HepG2 (cell line): Measurements from ENCODE around the gene AP3D1. TPM values are rescaled to one million over a fixed set of nuclear protein-coding genes. Genes with fewer than 3 reads are reported as not detected.

Source experiments
- BHLHE40 ChIP-seq: IDR thresholded peaks from 2 replicates; pipeline ENCODE4 v1.6.1; 2011; ENCODE audit warnings: low read length, improper control_type of control experiment
- CTCF ChIP-seq: sonication (generic); formaldehyde crosslinking; IDR thresholded peaks from 2 replicates; pipeline ENCODE4 v1.5.0; 2020; ENCODE audit warnings: mild to moderate bottlenecking, missing genetic modification reagents, moderate library complexity
- DPF2 ChIP-seq: sonication (generic); formaldehyde crosslinking; IDR thresholded peaks from 2 replicates; pipeline ENCODE4 v1.4.0; 2020; ENCODE audit warnings: mild to moderate bottlenecking, low read depth, missing genetic modification reagents, borderline replicate concordance
- E2F2 ChIP-seq: sonication (generic); formaldehyde crosslinking; IDR thresholded peaks from 2 replicates; pipeline ENCODE4 v1.4.0; 2020; ENCODE audit warnings: missing genetic modification reagents, borderline replicate concordance
- HMGA1 ChIP-seq: sonication (generic); formaldehyde crosslinking; conservative IDR thresholded peaks from 2 replicates; pipeline ENCODE4 v1.4.0; 2020; ENCODE audit warnings: missing genetic modification reagents
- PAX8 ChIP-seq: sonication (generic); formaldehyde crosslinking; IDR thresholded peaks from 2 replicates; pipeline ENCODE4 v1.8.0; 2022; ENCODE audit warnings: mild to moderate bottlenecking, missing genetic modification reagents, borderline replicate concordance
- PHF5A ChIP-seq: IDR thresholded peaks from one replicate; pipeline ENCODE4 v1.6.1; 2018; ENCODE audit warnings: low read depth, missing genetic modification reagents; ENCODE audit not compliant: unreplicated experiment
- SIX4 ChIP-seq: sonication (generic); formaldehyde crosslinking; IDR thresholded peaks from 2 replicates; pipeline ENCODE4 v1.4.0; 2020; ENCODE audit warnings: missing genetic modification reagents
- SMYD3 ChIP-seq: sonication (generic); formaldehyde crosslinking; IDR thresholded peaks from 2 replicates; pipeline ENCODE4 v1.8.1; 2023; ENCODE audit warnings: mild to moderate bottlenecking, missing genetic modification reagents
- STAT5B ChIP-seq: sonication (generic); formaldehyde crosslinking; IDR thresholded peaks from 2 replicates; pipeline ENCODE4 v1.4.0; 2020; ENCODE audit warnings: missing genetic modification reagents
- TRIM24 ChIP-seq: sonication (generic); formaldehyde crosslinking; IDR thresholded peaks from 2 replicates; pipeline ENCODE4 v1.8.0; 2022; ENCODE audit warnings: mild to moderate bottlenecking, missing genetic modification reagents
- ZNF431 ChIP-seq: sonication (generic); formaldehyde crosslinking; IDR thresholded peaks from 2 replicates; pipeline ENCODE4 v1.9.0; 2022; ENCODE audit warnings: missing genetic modification reagents, low read depth, mild to moderate bottlenecking, borderline replicate concordance
- ZNF563 ChIP-seq: sonication (generic); formaldehyde crosslinking; IDR thresholded peaks from 2 replicates; pipeline ENCODE4 v1.8.0; 2022; ENCODE audit warnings: mild to moderate bottlenecking, moderate library complexity, missing genetic modification reagents
- ZNF616 ChIP-seq: sonication (generic); formaldehyde crosslinking; IDR thresholded peaks from 2 replicates; pipeline ENCODE4 v1.5.0; 2020; ENCODE audit warnings: low read depth, mild to moderate bottlenecking, missing genetic modification reagents
- ZNF670 ChIP-seq: sonication (generic); formaldehyde crosslinking; IDR thresholded peaks from 2 replicates; pipeline ENCODE4 v1.8.0; 2022; ENCODE audit warnings: mild to moderate bottlenecking, missing genetic modification reagents, borderline replicate concordance
- ZNF720 ChIP-seq: sonication (generic); formaldehyde crosslinking; IDR thresholded peaks from 2 replicates; pipeline ENCODE4 v1.4.0; 2020; ENCODE audit warnings: missing genetic modification reagents
- ZSCAN12 ChIP-seq: sonication (generic); formaldehyde crosslinking; IDR thresholded peaks from 2 replicates; pipeline ENCODE4 v1.9.0; 2021; ENCODE audit warnings: mild to moderate bottlenecking, missing genetic modification reagents
- polyA plus RNA-seq, 8 experiments: library from polyadenylated mRNA; depleted of rRNA in 3 of 8; stranded (reverse) in 7 of 8; unstranded in 1 of 8; fragments of >200 nt; fragmentation: Illumina TruSeq in 4 of 8; extraction: Trizol in 4 of 8; gene quantifications; 2 replicates each; pipeline versions ENCODE4 v1.2.1 to v1.2.3, GENCODE V29; 2011 to 2016; ENCODE audit warnings: low read depth in 4 of 8, missing spikeins in 1 of 8, mixed read lengths in 1 of 8; ENCODE audit not compliant: insufficient read depth in 1 of 8
- total RNA-seq, 5 experiments: library from RNA; depleted of rRNA; stranded (reverse); fragments of >200 nt; fragmentation: Illumina TruSeq; extraction: Trizol; gene quantifications; 2 replicates each; pipeline ENCODE4 v1.2.3, GENCODE V29; 2016; ENCODE audit warnings: low read depth in 1 of 5
- TF ChIP-seq, protein P1 (sequence below): sonication (generic); formaldehyde crosslinking; IDR thresholded peaks from 2 replicates; pipeline ENCODE4 v1.4.0; 2020; ENCODE audit warnings: mild to moderate bottlenecking, missing genetic modification reagents
- TF ChIP-seq, protein P2 (sequence below): IDR thresholded peaks from 2 replicates; pipeline ENCODE4 v1.6.1; 2012; ENCODE audit warnings: low read depth, low read length, improper control_type of control experiment

Gene AP3D1
- total and polyA plus RNA-seq, 2 of the 13 experiments (the other 11 are each of a cell fraction or from before 2014, with no cell fraction given), result 68.0 to 82.6 TPM

- TF ChIP-seq HMGA1 (no peak), ZNF616 (0 out of 2 replicates have a peak, but pooled peaks have one; percentile 57), TRIM24 (CRISPR knock-in tag) (no peak), PAX8 (0 out of 2 replicates have a peak, but pooled peaks have one; percentile 45), DPF2 (peak; percentile 81), ZNF670 (CRISPR knock-in tag) (no peak; the same call in 1 of the 2 replicates), SMYD3 (CRISPR knock-in tag) (peak; percentile 62), BHLHE40 (peak; percentile 54), CTCF (CRISPR knock-in tag) (peak; percentile 49), SIX4 (CRISPR knock-in tag) (no peak; the same call in 1 of the 2 replicates), ZNF720 (no peak), ZNF563 (CRISPR knock-in tag) (peak; percentile 57; the same call in 1 of the 2 replicates), ZSCAN12 (CRISPR knock-in tag) (0 out of 2 replicates have a peak, but pooled peaks have one; percentile 84), E2F2 (CRISPR knock-in tag) (0 out of 2 replicates have a peak, but pooled peaks have one; percentile 39), PHF5A (CRISPR knock-in tag) (no peak), STAT5B (CRISPR knock-in tag) (no peak), ZNF431 (CRISPR knock-in tag) (no peak; the same call in 1 of the 2 replicates)
- TF ChIP-seq, protein P1, sequence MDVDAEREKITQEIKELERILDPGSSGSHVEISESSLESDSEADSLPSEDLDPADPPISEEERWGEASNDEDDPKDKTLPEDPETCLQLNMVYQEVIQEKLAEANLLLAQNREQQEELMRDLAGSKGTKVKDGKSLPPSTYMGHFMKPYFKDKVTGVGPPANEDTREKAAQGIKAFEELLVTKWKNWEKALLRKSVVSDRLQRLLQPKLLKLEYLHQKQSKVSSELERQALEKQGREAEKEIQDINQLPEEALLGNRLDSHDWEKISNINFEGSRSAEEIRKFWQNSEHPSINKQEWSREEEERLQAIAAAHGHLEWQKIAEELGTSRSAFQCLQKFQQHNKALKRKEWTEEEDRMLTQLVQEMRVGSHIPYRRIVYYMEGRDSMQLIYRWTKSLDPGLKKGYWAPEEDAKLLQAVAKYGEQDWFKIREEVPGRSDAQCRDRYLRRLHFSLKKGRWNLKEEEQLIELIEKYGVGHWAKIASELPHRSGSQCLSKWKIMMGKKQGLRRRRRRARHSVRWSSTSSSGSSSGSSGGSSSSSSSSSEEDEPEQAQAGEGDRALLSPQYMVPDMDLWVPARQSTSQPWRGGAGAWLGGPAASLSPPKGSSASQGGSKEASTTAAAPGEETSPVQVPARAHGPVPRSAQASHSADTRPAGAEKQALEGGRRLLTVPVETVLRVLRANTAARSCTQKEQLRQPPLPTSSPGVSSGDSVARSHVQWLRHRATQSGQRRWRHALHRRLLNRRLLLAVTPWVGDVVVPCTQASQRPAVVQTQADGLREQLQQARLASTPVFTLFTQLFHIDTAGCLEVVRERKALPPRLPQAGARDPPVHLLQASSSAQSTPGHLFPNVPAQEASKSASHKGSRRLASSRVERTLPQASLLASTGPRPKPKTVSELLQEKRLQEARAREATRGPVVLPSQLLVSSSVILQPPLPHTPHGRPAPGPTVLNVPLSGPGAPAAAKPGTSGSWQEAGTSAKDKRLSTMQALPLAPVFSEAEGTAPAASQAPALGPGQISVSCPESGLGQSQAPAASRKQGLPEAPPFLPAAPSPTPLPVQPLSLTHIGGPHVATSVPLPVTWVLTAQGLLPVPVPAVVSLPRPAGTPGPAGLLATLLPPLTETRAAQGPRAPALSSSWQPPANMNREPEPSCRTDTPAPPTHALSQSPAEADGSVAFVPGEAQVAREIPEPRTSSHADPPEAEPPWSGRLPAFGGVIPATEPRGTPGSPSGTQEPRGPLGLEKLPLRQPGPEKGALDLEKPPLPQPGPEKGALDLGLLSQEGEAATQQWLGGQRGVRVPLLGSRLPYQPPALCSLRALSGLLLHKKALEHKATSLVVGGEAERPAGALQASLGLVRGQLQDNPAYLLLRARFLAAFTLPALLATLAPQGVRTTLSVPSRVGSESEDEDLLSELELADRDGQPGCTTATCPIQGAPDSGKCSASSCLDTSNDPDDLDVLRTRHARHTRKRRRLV (CRISPR knock-in tag), result no peak
- TF ChIP-seq, protein P2, sequence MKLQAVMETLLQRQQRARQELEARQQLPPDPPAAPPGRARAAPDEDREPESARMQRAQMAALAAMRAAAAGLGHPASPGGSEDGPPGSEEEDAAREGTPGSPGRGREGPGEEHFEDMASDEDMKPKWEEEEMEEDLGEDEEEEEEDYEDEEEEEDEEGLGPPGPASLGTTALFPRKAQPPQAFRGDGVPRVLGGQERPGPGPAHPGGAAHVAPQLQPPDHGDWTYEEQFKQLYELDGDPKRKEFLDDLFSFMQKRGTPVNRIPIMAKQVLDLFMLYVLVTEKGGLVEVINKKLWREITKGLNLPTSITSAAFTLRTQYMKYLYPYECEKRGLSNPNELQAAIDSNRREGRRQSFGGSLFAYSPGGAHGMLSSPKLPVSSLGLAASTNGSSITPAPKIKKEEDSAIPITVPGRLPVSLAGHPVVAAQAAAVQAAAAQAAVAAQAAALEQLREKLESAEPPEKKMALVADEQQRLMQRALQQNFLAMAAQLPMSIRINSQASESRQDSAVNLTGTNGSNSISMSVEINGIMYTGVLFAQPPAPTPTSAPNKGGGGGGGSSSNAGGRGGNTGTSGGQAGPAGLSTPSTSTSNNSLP, result no peak
Observed at GRCh38 chr19:2168619-2169424, 17.5 kb upstream of the AP3D1 start (continued).
